ENCODE measurements around the gene LMF2.

LMF2 gene

DNA sequence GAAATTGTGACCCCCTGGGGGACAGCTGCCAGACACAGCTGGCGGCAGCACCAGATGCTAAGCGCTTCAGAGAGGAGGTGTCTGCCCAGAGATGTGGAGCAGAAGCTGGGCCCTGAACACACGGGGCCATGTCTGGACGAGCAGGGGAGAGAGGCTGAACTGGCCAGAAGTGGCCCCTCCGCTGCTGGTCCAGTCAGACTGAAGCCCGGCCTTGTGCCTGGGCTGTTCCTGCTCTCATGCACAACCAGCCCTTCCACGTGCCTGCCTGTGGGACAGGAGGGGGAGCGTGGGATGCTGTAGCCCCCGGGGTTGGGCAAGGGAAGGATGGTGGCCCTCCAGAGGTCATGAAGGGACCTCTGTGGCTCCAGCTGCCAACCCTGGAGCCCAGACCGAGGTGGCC, 24.4 kb downstream of the LMF2 start:
- DNase-seq (ENCODE audit: low spot score): no peak

DNA sequence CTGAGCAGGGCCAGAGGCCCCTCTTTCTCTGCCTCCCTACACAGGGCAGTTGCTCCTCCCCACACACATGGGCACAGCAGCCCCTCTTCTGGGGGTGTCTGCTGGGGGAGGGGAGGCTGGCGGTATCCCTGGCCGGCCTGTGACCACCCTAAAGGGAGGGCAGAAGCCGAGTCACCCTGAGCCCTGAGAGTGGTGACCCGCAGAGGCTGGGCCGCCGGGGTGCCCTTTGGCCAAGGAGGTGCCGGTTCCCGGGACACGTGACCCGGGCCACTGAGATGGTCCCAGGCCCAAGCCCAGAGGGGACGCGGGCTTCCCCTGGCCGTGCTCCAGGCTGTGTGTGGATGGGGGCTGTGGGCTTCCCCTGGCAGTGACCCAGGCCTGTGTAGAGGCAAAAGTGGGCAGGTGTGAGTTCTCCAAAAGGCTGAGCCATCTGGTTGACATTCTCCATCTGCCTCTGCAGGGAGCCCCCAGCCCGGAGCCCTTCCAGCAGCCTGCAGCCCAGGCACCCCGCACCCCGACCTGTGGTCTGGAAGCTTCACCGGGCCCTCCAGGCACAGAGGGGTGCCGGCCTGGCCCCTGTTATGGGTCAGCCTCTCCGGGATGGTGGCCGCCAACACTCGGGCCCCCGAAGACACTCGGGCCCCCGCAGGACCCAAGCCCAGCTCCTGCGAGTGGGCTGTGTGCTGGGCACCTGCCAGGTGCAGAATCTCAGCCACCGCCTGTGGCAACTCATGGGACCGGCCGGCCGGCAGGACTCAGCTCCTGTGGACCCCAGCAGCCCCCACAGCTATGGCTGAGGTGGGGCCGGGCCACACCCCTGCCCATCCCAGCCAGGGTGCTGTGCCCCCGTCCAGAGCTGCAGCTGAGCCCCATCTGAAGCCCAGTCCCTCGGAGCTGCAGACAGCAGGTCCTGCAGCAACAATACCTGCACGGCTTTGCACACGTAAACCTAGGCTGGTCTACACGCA, 25.1 kb downstream of the LMF2 start:
- no peak for DNase-seq (ENCODE audit: low spot score)

DNA sequence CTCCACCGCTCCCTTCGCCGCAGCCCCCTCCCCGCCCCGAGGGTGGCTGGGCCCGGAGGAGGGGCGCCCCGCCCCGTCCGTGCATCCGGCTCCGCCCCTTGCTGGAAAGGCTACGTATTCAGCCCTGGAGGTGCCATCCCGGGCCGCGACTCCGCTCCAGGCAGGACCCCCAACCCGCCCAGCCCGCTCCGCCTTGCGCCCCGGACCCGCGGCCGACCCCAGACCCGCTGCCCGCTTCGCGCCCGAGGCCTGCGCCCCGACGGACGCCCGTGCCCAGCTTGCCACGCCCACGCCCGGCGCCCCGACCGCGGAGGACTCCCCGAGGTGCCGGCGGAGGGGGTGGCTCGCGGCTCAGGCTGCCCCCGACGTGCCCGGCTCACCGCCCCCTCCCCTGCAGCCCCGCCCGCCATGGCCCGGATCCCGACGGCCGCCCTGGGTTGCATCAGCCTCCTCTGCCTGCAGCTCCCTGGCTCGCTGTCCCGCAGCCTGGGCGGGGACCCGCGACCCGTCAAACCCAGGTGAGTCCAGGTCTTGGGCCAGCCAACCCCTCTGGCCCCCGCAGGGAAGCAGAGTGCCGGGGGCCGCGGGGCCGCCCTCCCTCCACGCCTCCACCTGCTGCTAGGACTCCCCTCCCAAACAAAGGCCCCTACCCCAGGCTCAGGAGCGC, 25.9 kb downstream of the LMF2 start, which contains the start of gene ADM2:
Gene ADM2 (plus strand): TSS at position 104 of the 667 bp plus-strand sequence. CDS start 305 bp downstream, at position 409.
- peak; percentile 82 for DNase-seq (ENCODE audit: low spot score)

DNA sequence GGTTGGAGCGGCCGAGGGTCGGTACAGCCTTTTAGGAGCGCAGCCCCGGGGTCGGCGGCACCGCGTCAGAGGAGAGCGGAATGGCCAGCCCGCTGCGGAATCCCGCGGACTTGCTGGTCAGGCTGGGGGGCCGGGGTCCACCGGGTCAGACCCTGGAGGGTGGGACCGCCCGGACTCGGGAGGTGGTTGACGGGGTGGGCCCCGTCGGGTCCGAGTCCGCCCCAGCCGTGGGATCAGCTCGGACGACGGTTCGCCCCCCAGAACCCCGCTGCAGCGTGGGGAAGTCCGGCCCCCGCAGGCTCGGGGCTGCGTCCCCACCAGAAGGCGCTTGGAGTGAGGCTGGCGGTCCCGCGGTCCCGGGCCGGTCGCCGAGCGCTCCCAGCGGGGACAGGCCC, 26.5 kb downstream of the LMF2 start:
- DNase-seq (ENCODE audit: low spot score): no peak

DNA sequence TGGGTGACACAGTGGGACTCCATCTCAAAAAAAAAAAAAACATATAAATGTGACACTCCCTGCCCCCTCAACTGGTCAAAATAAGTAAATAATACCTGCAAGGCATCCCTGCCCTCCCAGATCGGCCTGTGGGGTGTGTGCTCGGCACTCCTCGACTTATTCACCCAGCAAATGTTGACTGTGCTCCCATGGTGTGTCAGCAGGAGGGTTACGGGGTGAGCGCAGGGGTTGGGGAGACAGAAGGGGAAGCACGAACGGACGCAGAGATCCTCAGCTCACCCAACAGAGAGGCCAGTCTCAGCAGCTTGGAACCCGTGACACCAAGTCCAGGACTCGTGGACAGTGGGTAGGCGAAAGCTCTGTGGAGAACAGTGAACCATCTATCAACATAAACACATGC, 27.8 kb downstream of the LMF2 start:
- DNase-seq (ENCODE audit: low spot score): no peak

DNA sequence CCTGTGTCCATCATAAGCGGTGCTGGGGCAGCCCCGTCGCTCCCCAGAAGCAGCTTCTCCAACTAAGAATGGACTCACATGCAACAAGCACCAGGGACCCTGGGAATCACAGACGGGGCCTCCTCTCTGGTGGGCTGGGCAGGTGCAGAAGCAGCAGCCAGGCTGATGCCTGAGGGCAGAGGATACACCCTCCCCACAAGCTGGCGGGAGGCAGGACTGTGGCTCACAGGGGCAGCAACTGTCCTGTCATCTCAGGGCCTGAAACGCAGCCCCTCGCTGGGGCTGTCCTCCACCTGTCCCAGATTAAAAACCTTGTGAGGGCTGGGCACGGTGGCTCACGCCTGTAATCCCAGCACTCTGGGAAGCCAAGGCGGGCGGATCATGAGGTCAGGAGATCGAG, 29.6 kb downstream of the LMF2 start:
- no peak for DNase-seq (ENCODE audit: low spot score)

DNA sequence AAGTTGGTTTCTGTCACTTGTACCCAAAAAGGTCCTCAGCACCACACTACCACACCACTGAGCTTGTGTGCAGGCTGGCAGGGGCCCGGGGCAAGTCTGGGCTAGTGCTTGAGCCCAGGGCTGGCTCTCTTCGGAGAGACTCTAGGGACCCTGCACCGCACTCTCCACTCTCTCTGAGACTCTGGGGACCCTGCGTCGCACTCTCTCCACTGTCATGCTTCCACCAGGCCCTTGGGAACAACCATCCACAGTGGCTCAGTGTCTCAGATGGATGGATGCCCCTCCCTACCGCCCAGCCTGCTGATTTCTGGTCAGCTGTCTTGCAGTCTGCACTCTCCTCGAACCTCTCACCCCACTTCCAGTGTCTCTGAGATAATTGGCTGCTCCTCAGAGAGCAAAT, 30.6 kb downstream of the LMF2 start:
- no peak for DNase-seq (ENCODE audit: low spot score)

DNA sequence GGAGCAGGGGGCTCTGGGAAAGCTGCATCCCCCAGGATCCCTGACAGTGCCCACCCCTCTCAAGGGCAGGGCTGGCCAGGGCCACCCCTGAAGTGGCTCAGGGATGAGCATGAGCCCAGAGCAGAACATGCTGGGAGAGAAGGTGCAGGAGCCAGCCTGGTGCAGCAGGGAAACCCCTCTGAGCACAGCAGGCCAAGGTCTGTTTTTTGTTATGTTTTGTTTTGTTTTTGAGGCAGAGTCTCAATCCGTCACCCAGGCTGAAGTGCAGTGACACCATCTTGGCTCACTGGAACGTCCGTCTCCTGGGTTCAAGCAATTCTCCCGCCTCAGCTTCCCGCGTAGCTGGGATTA, 31.9 kb downstream of the LMF2 start:
- DNase-seq (ENCODE audit: low spot score): no peak

DNA sequence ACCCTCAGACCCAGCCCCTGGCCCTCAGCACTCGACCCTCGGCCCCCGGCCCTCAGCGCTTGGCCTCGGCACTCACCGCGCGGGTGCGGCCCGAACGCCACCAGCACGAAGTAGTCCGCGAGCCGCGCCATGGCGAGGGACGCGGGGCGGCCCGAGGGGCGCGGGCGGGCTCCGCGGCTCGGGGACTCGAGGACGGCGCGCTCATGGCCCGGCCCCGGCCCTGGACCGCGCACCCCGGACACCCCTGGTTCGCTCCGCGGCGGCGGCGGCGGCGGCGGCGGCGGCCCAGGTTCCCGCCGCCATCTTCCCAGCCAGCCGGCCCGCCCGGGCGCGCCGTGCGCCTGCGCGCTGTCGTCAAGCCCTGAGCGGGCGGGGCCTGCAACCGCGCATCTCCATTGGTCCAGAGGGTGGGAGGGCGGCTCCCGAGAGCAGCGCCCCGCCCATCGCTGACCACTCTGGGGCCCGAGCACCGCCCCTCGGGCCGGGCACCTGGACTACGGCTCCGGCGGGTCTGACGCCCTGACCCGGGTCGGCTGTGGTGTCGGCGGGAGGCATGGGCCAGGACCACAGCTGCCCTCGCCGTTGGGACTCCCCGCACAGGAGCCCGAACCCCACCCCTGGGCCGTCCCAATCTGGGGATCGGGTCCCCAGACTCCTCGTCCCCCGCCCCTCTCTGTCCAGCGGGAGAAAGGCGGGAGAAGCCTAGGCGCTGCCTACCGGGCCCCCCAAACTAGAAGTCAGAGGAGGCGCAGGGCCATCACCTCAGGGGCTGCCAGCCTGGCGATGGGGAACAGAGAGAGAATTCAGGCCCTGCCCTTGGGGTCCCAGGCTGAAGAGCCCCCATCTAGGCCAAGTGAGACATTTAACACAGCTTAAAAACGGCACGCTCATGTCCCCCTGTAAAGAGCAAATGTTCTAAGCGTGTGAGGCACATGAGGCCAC, 32.5 kb downstream of the LMF2 start, which contains the start of gene SBF1:
Gene SBF1 (minus strand): TSS at position 326 of the 942 bp plus-strand sequence. CDS start 195 bp downstream, at position 131.
- DNase-seq (ENCODE audit: low spot score): peak; percentile 95

DNA sequence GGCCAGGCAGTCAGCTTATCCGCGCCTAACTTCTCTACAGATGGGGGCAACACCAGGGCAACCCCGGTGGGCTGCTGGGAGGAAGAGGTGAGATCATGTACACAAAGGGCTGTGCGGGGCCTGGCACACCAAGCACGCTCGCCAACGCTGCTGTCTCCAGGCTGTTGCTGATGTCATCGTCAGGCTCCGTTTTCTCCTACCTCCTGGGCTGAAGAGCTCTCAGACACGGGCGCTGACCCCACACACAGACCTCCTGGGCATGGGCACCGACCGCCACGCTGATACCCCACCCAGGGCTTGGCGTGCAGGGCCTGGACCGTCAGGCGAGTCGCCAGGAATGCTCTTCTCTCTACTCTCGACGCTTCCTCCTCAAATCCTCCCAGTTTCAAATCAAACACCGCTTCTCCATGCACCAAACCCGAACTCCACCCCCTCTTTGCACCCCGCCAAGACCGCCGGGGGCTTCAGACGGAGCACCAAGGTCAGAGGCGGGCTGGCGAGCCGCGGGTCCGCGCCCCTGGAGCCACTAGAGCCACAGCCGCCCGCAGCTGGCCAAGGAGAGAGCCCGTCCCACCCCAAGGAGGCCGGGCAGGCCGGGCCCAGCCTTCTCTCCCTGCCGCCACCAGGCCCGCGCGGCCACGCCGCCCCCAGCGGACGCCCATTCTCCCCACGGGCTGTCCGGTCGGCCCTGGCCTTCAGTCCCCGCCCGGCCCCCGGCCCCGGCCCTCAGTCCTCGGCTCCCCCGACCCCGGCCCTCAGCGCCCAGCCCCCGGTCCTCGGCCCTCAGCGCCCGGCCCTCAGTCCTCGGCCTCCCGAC, 33.4 kb downstream of the LMF2 start:
- DNase-seq (ENCODE audit: low spot score): no peak

DNA sequence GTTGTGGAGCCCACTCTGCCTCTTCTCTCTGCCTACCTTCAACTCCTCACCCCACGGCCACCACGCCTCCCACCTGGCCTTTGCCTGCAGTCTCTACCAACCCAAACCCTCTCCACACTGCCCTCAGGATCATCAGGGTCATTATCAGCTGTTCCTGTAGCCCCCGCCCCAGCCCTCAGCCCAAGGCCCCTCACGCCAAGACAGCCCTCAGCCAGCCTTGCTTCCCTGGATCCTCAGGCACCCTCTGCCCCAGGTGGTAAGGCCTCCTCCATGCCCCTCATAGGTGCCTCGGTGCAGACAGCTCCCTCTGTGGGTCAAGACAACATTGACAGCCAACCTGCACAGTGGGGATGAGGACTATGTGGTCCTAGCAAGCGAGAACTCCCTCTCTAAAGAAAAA, 34.4 kb downstream of the LMF2 start:
- DNase-seq (ENCODE audit: low spot score): no peak

DNA sequence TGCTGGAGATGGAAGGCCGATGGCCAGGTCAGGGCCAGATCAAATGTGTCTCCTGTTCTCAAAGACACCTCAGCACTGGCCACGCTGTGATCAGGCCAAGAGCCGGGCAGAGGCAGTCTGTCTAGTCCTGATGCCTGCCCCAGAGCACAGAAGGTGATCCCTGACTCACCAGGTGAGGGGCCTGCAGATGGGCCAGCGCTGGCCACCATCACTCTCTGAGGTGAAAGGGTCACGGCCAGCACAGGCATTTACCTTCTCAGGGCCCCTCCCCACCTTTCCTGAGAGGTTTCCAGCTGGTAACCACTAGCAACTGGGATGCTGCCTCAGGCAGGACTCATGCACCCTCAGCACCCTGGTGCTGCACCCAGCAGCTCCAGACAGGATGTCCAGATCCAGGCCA, 35.5 kb downstream of the LMF2 start:
- DNase-seq (ENCODE audit: low spot score): no peak

DNA sequence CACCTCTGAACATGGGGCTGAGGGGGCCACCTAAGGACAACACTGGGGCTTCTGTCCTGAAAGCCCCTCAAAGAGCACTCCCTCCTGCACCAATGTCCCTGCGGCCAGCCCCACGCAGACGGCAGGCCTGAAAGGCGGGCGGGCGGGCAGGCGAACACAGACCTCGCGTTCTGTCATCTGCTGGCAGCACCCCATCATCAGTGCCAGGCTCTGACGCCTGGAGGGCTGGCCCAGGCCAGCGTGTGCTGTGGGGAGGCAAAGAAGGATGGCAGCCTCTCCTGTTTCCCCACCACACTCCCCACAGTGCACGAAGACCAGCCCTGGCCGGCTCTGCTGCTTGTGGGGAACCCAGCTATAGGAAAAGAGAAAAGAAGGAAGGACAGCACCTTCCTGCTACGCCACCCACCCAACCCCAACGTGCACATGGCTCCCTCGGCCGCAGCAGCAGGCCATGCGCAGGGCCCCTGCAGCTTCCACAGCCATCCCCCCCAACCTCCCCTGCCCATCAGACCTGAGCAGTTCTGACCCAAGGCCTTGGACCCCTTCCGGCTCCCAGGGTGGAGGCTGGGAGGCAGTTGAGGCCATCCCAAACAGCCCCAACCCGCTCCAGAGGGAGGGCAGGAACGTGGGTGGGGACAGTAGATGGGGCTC, 36.2 kb downstream of the LMF2 start:
- no peak for DNase-seq (ENCODE audit: low spot score)

DNA sequence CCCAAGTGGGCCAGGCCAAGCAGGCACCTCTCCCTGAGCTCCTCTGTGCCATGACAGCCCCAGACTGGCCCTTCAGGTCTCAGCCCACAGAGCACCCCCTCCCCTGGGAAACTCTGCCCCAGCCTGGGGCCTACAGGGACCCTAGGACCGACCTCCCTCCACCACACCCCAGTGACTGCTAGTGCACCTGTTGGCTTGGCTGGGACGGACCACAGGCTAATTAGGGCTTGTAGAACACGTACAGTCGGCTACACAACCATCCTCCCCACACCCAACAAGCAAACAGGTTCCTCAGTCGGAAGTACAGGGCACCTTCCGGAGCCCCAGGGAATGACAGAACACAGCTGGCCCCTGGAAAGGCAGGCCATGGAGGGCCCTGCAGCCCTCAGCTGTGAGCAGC, 37.0 kb downstream of the LMF2 start:
- no peak for DNase-seq (ENCODE audit: low spot score)

DNA sequence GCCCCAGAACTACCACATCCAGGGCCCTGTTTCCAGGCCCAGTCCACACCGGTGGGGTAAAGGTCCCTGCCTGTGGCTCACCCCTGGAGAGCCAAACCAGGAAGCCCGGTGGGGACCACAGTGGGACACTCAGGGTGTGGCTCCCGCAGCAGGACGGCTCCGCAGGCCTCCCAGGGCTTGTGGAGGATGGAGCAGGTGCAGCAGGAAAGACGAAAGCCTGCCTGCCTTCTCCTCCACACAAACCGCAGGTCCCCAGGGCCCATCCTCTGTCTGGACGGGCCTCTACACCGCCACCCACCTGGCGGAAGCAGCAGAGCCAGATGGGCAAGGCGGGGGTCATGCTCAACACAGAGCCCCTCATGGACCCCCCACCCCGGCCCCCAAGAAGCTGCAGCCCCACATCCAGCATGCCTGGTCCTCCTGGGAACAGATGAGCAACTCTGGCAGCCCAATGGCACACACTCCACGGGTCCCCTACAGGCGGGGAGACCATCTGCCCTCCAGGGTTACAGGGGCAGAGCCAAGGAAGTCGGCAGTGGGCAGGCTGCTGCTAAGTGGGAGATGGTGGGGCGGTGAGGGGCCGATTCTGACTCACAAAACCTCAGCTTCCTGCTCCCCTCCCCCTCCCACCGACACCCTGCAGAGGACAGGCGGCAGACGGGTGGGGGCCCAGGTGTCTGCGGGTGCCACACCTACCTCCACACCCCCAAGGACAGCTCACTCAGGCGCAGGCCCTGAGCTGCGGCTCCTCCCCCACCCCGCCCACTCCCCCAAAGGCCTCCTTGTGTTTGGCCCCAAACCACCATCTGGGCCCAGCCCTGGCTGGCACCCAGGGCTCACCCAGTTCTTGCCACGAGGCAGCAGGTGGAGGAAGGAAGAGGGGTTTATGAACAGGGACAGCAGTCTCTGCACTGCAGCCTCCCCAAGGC, 37.9 kb downstream of the LMF2 start:
- no peak for DNase-seq (ENCODE audit: low spot score)

DNA sequence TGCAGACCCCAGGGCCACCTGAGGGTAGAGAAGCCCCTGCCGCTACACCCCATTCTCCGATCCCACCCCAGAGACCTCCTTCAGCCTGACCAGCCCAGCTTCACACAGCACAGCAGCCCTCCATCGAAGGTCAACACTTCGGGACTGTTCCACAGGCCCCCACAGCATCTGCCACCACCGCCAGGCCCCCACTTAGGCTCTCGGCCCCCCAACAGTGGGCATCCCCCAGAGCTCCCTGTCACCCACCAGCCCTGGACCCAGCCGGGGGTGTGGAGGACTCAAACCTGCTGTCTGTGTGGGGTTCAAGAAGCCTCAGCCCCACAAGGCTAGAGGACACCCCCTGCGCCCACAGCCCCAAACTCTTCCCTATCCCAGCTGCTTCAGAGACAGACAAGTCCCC, 38.9 kb downstream of the LMF2 start:
- no peak for DNase-seq (ENCODE audit: low spot score)

DNA sequence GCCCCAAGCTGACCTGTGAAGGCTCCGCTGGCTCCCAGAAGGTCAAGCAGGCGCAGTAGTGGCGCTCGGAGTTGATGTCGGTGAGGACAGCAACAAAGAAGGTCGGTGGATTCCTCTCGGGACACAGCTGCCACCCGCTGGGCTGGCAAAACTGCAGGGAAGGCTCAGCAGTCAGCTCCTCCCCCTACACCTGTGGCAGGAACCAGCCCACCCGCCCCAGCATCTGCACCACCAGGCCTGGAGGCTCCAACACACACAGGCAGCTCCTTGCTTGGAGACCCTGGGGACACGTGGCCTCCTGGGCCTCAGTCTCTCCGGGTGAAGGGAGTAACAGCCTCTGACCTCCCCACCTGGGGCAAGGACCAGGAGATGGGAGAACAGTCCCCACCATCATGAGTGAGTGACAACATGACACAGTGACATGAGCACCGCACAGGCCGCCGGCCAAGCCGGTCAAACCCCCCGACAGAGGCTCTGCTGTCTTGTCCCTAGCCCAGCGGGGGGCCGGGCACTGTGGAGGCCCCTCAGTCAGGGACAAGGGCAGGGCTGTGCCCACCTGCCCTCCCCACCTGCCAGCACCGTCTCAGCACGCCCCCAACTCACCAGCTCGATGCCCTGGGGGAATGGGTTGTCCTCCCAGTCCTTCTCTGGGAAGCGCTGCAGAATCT, 39.6 kb downstream of the LMF2 start:
- no peak for DNase-seq (ENCODE audit: low spot score)

DNA sequence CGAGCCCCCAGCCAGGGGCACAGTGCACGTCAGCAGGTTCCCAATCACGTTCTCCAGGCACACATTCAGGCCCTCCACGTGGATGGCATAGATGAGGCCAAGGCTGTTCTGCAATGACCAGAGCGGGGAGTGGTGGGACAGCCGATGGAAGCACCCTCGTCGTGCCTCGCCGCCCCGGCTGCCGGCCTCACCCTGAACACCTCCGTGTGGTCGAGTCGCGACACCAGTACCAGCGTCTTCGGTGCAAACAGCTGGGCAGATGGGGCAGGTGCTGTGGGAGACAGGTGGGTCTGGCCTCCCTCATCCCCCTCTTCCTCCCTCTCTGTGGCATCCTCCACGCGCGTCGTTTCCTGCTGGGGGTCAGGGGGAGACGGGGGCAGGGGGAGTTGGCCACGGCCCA, 40.2 kb downstream of the LMF2 start:
- no peak for DNase-seq (ENCODE audit: low spot score)

Data from ecto neural progenitor cell (in vitro differentiated cells).